Measurements from ENCODE around the gene UBAC2.
"Not testable (repeated sequence)": the region's sequence is repeated elsewhere in the genome, so short reads cannot be mapped to it uniquely, and the experiment has no call there.

UBAC2 gene

DNA sequence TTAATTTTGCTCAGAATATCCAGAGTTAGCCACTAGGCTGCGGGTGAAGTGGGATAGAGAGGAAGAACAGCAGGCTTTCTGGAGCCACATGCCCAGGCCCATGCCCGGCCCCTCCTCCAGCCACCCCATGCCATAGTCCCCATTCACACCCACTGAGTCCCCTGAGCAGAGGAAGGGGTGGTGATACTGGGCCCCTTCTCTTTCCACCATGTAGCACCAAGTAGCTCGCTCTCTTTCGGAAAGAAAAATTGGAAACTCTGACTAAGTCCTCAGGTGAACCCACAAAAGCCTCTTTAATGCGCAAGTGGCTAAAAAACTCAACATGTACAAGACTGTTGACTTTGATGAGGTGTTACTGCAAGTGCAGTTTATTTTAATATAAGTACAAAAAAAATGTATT, 183.3 kb downstream of the UBAC2 start:
- no peak for DNase-seq

DNA sequence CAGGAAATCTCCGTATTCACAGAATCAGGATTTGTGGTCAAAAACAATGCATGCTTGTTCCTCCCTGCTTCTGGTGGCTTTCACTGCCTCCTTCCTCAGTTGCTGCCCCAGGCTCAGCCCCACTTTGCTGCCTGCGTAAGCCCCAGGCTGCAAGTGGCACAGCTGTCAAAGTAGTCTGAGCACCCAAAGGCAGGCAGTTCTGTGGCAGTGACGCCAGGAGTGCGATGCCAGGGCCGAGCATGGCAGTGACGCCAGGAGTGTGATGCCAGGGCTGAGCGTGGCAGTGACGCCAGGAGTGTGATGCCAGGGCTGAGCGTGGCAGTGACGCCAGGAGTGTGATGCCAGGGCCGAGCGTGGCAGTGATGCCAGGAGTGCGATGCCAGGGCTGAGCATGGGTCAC, 183.8 kb downstream of the UBAC2 start:
- no peak for DNase-seq

DNA sequence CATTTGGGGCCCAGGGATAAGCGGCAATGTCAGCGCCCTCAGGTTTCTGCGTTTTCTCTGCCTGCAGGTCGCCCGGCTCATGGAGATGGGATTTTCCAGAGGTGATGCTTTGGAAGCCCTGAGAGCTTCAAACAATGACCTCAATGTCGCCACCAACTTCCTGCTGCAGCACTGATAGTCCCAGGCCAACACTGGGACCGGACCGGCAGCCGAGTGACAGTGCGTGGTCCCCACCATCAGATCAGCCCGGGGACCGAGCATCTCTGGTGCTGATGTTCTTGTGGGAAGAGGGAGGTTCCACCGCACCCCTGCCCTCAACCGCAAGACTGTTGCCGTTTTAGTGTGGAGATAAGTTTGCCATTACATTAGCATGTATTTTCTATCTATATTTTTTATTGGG, 184.5 kb downstream of the UBAC2 start:
- no peak for DNase-seq

DNA sequence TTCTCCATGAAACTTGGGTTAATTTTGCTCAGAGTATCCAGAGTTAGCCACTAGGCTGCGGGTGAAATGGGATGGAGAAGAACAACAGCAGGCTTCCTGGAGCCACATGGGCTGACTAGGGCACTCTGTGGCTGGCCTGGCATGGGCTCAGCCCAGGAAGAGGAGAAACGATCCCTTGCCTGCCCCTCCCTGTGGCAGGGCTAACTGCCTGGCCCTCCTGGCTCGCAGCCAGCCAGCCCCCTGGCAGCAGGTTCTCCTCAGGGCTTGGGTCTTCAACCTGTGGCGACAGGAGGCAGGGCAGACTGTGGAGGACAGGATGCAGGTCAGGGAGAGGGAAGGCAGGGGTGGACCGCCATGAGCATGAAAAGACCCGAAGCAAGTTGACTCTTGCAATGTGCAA, 185.3 kb downstream of the UBAC2 start:
- DNase-seq: no peak

DNA sequence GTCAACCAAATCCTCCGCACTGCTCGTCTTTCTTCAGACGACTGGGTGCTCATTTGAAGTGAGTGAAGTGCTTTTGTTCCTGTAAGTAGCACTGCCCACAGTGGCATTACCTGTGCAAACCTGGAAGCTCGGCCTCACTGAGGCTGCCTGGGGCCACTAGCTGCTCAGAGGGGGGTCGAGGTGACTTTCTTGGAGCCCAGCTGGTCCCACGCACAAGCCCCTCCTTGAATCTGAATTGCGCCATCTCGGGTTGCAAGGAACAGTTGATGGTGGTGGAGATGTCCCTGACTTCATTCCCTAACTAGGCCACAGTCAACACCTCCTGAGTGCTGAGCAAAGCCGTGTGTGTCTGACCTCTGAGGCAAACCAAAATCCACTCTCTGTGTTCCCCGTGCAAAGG, 185.8 kb downstream of the UBAC2 start:
- DNase-seq: no peak

DNA sequence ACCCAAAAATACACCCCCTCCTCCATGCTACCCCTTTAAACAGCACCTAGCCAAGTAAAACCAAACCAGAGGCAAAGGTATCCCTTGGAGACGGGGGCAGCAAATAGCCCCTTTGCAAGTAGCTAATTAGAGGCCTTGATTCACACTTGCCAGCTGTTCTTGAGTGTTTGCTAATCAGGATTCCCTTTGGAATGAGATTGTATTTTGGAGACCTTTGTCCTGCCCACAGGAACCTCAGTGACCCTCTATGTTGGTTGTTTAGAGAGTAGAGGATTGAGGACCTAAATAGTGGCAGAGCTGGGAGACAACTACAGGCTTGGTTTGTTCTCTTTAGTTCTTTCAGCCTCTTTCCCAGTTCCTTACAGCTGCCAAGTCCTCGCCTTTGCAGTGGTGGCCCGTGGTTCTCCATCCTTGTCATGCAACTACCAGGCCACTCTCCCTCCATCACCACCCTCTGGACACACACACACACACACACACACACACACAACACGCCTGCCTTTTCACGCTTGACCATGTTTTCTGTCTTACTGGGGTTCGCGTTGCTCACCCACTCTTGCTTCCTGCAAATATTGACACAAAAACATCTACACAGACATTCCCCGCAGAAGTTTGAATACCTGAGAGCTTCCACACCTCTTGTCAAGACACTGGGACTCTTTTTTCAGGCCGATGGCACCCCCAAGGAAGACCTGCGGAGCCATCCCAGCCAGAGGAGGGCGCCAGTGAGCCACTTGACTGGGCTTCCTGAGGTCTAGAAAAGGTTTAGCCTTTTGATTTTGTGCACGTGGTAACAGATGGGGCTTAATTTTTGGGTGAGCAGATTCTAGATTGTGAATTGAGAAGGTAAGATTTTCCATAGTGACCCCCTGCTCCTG, 186.5 kb downstream of the UBAC2 start:
- DNase-seq: no peak

DNA sequence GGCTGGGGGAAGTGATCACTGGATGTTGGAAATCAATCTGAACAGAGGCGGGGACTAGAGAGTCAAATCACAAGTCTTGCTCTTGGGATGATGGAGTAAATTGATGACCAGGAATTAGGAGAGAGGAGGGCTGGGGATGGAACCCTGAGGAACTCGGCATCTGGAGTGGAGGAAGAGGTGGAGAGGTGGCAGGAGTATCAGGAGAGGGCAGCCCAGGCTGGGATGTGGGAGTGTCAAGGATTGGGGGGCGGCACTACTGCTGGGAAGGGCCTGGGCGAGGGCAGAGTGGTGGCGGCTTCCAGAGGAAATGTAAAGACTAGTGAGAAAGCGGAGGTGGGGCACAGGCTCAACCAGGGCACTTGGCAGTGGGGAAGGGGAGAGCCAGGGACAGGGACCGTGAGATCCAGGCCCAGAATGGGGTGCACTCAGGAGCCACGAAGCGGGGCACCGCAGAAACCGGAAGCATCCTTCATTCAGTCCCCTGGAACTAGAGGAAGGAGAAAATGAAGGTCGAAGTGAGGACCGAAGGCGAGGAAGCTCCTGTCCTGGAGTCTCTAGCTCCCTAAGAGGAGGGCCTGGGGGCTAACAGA, 187.8 kb downstream of the UBAC2 start:
- DNase-seq: no peak

DNA sequence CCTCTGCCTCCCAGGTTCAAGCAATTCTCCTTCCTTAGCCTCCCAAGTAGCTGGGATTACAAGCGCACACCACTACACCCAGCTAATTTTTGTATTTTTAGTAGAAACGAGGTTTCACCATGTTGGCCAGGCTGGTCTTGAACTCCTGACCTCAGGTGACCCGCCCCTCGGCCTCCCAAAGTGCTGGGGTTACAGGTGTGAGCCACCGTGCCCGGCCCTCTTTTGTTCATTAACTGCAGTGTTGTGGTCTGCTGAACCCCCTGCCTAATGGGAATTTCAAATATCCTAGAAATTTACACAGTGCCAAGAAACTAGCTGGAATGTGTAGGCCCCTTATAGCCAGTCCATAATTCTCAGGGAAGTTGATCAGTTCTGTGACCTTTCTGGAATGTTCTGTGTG, 188.4 kb downstream of the UBAC2 start:
- DNase-seq: not testable (repeated sequence)

DNA sequence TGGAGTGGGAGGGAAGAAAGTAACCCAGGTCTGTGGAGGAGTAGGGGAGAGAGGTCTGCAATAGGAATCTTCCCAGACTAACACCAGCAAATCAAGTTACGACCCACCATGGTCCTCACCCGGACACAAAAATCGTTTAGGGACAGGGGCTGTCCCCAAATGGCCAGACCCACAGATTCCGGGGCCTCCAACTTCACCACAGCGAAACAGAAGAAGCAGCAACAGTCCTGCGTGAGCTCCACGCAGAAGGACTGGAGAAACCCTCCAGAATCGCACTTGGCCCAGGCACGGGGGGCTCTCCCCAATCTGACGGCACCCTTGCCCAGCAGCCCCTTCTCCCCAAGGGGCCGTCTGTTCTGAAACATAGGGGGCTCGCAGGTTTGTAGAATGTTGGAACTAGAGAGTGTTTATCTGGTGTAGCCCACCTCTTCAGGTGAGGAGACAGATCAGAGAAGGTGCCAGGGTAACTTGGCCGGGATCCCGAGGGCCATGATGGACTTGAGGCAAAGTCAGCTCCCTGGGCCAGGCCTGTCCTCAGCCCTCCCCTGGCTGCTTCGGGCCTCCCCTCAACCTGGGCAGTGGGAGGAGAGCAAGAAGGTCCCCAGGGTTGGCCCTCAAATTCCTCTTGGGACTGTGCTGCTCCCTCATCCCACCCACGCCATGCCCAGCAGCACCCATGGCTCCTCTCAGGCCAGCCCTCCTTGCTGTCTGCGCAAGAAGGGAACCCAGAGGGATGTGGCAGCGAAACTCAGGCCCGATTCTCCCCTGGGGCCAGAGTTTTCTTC, 189.1 kb downstream of the UBAC2 start:
- no peak for DNase-seq

DNA sequence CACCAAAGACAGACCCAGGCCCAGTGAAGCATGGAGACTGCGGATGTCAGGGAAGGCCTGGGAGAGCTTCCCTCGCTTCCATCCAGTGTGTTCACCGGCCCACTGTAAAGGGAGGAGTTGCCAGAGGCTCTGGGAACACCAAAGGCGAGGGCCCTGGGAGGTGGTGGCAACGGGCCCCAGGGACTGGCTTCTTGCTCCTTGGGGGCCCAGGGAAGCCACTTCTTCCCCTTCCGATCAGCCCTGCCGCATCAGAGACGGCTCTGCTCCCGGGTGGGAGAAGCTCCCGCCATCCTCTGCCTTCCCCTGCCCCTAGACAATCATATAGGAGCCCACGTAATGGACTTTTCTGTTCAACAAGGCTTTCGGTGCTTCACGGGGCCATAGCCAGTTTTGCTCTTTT, 189.9 kb downstream of the UBAC2 start:
- DNase-seq: no peak

DNA sequence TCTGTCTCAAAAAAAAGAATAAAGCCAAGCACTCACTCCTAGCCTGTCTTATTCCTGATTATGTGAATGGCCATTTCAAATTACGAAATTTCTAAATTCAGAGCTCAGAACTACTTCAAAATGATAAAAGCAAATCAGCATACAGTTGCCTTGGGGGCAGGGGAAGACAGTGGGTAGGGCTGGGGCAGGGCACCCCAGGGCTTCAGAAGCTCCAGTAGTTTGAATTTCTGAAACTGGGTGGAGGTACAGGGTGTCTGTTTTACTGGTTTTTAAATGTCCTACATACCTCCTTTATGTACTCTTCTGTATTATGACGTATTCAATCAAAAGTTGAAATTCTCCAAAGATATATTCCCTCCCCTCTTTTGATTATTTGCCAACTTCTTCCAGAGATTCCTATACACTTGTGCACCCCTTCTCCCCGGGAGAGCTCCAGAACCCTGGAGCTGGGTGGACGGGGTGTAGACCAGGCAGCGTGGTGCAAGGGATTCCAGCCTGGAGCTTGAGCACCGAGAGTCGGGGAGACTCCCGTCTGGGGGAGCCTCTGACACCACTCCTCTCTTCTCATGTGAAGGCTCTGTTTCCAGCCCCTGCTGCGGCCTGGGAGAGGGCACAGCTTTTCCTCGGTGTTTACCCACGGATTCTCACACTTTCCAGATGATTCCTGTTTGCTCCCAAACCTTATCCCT, 191.3 kb downstream of the UBAC2 start:
- no peak for DNase-seq

DNA sequence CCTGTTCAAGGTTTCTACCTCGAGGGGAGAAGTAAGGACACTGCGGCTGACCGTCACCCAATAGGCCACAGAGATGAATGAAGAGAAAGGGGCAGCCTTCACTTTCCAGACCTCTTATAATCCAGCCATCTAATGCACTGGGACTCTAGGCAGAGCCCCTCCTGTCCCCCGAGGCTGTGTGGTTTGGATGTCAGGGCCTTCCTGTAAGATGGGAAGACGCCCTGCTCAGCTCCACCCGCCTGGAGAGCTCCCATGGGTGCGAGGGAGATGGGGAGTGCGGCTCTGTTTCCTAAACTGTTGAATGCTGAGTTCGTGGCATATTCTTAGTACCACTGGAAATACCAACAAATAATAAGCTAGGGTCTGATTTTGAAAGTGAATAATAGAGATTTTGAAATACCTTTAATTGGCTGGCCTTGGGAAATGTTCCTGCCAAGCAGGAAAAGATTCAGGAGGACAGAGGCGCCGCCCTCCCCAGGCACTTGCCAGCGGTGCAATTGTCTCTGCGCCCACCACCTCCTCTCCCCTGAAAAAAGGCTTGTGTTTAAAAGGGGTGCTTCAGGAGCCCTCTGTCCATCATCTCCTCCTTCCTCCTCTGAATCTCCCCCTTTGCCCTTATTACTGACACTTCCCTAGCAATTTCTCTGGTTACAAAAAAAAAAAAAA, 191.9 kb downstream of the UBAC2 start:
- no peak for DNase-seq

DNA sequence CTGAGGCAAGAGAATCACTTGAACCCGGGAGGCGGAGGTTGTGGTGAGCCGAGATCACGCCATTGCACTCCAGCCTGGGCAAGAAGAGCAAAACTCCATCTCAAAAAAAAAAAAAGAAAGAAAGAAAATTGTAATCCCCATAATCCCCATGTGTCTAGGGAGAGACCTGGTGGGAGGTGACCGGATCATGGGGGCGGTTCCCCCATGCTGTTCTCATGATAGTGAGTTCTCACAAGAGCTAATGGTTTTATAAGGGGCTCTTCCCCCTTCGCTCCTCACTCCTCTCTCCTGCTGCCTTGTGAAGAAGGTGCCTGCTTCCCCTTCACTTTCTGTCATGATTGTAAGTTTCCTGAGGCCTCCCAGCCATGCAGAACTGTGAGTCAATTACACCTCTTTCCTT, 192.7 kb downstream of the UBAC2 start:
- DNase-seq: not testable (repeated sequence)

DNA sequence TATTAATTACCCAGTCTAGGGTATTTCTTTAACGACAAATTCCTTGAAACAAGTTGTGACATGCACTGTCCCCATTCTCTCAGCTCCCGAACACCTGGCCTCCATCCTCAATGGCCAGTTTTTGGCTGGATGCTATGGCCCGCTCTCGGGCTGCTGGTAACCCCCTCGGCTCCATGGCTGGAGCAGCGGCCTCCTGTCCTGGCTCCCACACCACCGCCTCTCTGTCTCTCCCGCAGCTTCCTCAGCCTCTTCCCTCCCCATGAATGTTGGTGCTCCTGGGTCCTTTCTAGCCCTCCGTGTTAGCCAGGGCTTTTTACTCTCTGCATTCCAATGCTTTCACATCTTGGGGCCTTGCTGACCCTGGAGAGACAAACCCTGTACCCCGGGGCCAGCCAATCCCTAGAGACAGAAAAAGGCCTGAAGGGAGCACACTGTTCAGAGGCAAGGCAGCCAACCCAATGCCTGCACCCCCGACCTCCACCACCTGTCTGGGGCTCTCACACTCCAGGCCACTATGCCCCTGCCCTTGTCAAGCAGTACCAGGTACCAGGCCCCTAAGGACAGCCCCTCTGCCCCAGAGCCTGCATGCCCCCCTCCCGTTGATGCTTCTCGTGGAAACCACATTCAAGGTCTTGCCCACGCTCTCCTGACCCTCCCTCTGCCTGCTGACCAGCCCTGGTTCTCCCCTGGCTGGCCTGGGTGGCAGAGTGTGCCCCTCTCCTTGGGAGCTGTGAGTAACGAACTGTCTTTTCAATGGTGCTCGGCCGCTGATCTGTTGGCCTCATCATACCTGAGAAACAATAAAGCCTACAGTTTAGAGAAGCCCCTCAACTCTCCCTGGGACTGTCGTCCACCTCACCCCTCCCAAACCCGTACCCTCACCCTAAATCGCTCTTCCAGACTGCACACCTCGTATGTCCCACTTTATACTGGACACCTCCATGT, 193.4 kb downstream of the UBAC2 start:
- DNase-seq: no peak

DNA sequence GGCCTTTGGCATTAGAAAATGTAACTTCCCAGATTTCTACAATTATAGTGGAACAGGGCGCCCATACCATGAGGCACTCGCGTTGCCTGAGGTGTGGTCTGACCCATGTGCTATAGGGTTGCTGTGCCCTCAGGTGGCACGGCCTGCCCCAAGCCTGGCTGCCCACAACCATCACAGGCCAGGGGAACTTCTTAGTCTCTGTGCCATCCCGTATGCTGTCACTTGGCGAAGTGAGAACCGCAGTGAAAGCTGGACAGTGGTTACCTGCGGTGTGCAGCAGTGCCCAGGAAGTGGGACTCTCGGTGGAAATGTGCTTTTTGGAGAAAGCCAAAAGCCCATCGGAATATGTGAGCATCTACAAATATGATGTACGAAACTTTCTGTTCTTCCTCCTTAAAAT, 194.8 kb downstream of the UBAC2 start:
- DNase-seq: no peak

DNA sequence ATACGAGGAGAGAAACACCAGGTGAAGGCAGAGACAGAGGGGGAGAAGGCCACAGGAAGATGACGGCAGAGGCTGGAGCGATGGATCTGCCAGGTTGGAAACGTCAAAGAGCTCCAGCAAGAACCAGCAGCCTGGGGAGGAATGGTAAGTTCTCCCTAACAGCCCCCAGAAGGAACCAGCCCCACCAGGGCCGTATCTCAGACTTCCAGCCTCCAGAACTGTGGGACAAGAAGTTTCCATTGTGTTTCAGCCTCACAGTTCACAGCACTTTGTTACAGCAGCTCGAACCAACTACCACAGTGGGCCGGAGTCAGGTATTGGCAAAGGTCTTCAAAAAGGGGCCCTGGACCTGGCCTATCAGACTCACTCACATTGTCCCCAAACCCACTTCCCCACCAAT, 195.8 kb downstream of the UBAC2 start:
- DNase-seq: no peak

DNA sequence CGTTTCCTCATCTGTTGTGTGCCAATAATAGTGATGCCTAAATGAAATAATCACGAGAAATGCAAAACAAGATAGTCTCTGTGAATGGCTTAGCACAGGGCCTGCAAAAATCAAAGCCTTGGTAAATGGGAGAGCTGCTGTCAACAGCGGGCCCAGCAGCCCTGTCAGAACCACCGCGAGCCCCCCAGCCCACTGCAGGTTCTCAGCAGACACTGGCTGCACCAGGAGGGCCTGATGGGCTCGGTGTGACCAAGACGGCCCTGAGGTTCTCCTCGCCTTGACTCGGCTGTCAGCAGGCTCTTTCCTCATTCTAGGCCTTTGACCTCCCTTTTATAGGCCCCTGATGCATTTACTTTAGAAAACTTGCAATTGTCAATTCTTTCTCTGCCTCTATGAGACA, 197.4 kb downstream of the UBAC2 start:
- DNase-seq: no peak

DNA sequence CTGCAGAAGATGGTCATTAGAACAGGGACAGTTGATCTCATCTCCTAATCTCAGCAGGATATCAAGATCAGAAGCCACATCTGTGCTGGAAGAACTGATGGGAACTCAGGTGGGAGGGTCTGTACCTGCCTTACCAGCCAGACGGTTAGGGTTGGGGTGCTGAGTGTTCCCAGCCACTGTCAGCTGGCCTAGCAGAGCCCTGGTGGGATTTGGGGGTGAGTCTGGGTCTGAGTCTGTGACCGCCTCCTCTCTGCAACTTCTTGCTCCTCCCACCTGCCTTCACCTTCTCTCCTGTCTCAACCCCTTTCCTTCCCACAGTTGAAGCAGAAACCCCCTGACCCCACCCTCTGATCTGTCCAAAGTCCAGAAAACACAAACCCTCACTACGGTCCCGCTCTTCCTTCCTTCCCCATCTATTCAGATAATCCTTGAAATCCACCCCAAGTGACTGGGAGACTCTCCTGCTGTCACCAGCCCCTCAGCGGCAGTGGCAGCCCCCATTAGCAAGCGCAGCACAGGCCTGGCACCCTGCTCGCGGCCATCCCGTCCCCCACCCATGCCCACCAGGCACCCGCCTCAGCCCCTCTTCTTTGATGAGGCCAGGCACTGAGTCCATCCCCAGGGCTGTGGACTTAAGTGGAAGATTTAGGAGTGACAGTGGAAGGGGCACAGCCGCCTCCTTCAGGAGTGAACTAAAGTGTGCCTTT, 198.4 kb downstream of the UBAC2 start:
- no peak for DNase-seq

DNA sequence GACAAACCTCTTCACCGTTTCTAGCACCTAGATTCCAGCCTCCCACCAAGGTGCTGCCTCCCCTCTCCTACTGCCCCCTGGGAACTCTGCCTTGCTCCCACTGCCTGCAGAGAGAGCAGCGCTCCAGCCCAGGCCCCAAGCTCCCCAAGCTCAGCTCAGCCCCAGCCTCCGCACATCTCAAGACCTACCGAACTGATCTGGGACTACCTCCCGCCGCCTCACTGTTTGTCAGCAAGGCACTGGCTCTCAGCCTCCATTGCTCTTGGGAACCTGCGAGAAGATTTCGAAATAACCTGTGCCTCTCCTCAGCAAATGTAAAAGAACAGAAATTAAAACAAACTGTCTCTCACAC, 198.9 kb downstream of the UBAC2 start:
- DNase-seq: no peak

DNA sequence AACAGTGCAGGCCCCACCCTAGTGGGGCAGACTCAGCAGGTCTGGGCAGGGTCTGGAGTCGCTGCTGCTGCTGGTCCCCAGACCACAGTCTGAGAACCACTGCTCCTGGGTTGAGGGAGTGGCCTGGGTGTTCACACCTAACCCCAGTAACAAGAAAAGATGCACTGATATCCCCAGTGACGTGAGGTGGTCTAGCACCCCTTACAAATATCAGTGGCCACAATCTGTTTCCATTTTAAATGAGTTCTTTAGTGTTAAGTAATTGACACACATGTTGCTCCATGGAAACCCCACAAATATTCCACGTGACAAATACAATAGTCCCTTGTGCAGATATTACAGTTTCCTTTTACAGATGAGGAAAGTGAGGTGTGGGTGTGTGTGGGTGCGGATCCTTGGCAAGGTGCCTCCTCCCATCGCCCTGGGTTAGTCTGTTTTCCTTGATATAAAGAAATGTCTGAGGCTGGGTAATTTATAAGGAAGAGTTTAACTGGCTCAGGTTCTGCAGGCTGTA, 202.9 kb downstream of the UBAC2 start:
- DNase-seq: no peak
